SK-N-SH (cell line): ENCODE results near the gene GLDC. TPM values are rescaled to one million over a fixed set of nuclear protein-coding genes. Genes with fewer than 3 reads are reported as not detected.

ENCODE experiments used
- CTCF ChIA-PET: fragments of 300-600, 350-600 bp; formaldehyde crosslinking; extraction: SDS; loops from one replicate; lab custom pipeline; 2021; lab: Yijun Ruan, JAX
- POLR2A ChIA-PET: fragments of 350-600 bp; sonication (Branson Sonifier 250); formaldehyde crosslinking; extraction: SDS; loops from one replicate; lab custom pipeline; 2020; ENCODE audit warnings: antibody characterized with exemption, inconsistent platforms; lab: Yijun Ruan, JAX
- DNase-seq: peaks from one replicate; pipeline ENCODE4 v3.0.0; 2012
- H2AFZ ChIP-seq: fragments of 200-600 bp; sonication (generic); 2 replicates; pipeline ENCODE4 v1.8.1; 2016; ENCODE audit warnings: antibody characterized with exemption, mild to moderate bottlenecking, low read depth
- H3F3A ChIP-seq: fragments of 200-600 bp; sonication (generic); replicated peaks from 2 replicates; pipeline ENCODE3; 2016; ENCODE audit warnings: antibody characterized with exemption, mild to moderate bottlenecking; ENCODE audit not compliant: insufficient read depth
- H3K27ac ChIP-seq, 2 experiments: fragments of 200-500 bp in 1 of 2; fragments of 200-600 bp in 1 of 2; sonication (Bioruptor generic) in 1 of 2; sonication (generic), shearing (Covaris generic) in 1 of 2; 2 replicates each; pipeline versions ENCODE4 v1.5.1 to v1.6.1; 2014 to 2016; ENCODE audit warnings: low read depth in 2 of 2, inconsistent platforms in 1 of 2, low read length in 1 of 2, mild to moderate bottlenecking in 1 of 2, mixed read lengths in 1 of 2
- H3K27me3 ChIP-seq: fragments of 200-600 bp; sonication (generic), shearing (Covaris generic); 2 replicates; pipeline ENCODE4 v1.6.1; 2016; ENCODE audit warnings: mixed run types; ENCODE audit not compliant: insufficient read depth
- H3K36me3 ChIP-seq, 2 experiments: fragments of 200-500 bp in 1 of 2; fragments of 200-600 bp in 1 of 2; sonication (Bioruptor generic) in 1 of 2; sonication (generic) in 1 of 2; replicated peaks in 1 of 2; 2 replicates each; pipeline versions ENCODE3 to v1.5.1; 2014 to 2016; ENCODE audit warnings: low read length in 1 of 2, mild to moderate bottlenecking in 1 of 2; ENCODE audit not compliant: insufficient read depth in 2 of 2, control insufficient read depth in 1 of 2
- H3K4me1 ChIP-seq, 2 experiments: fragments of 200-500 bp in 1 of 2; fragments of 200-600 bp in 1 of 2; sonication (Bioruptor generic) in 1 of 2; sonication (generic), shearing (Covaris generic) in 1 of 2; 2 replicates each; pipeline versions ENCODE4 v1.5.1 to v1.6.1; 2014 to 2016; ENCODE audit warnings: low read depth in 1 of 2, low read length in 1 of 2, mixed run types in 1 of 2; ENCODE audit not compliant: insufficient read depth in 2 of 2, control insufficient read depth in 1 of 2
- H3K4me2 ChIP-seq: fragments of 200-600 bp; sonication (generic), shearing (Covaris generic); 2 replicates; pipeline ENCODE4 v1.6.1; 2017; ENCODE audit warnings: mixed run types
- H3K4me3 ChIP-seq, 2 experiments: fragments of 200-500 bp in 1 of 2; fragments of 200-600 bp in 1 of 2; sonication (Bioruptor generic) in 1 of 2; sonication (generic), shearing (Covaris generic) in 1 of 2; 2 replicates each; pipeline versions ENCODE4 v1.5.1 to v1.8.1; 2014 to 2016; ENCODE audit warnings: low read depth in 2 of 2, inconsistent platforms in 1 of 2, low read length in 1 of 2, mild to moderate bottlenecking in 1 of 2, mixed read lengths in 1 of 2, moderate library complexity in 1 of 2
- H3K79me2 ChIP-seq: fragments of 200-600 bp; sonication (generic); 2 replicates; pipeline ENCODE4 v1.8.1; 2017; ENCODE audit warnings: mild to moderate bottlenecking; ENCODE audit not compliant: insufficient read depth
- H3K9ac ChIP-seq: fragments of 200-600 bp; sonication (generic); 2 replicates; pipeline ENCODE4 v1.6.1; 2017; ENCODE audit warnings: mixed run types
- H3K9me2 ChIP-seq: fragments of 200-600 bp; sonication (generic); 2 replicates; pipeline ENCODE4 v1.6.1; 2017; ENCODE audit warnings: mixed run types
- H3K9me3 ChIP-seq: fragments of 200-600 bp; sonication (generic); 2 replicates; pipeline ENCODE4 v1.6.1; 2017; ENCODE audit warnings: mixed run types, mild to moderate bottlenecking, moderate library complexity
- H4K20me1 ChIP-seq: fragments of 200-600 bp; sonication (generic); 2 replicates; pipeline ENCODE4 v1.6.1; 2017; ENCODE audit warnings: mild to moderate bottlenecking, mixed run types; ENCODE audit not compliant: insufficient read depth
- CHD2 ChIP-seq: fragments of 150-350 bp; IDR thresholded peaks from 2 replicates; pipeline ENCODE4 v1.6.1; 2018; ENCODE audit warnings: low read length; ENCODE audit not compliant: partially characterized antibody
- ELF1 ChIP-seq: IDR thresholded peaks from 2 replicates; pipeline ENCODE4 v1.4.0; 2012
- EZH2phosphoT487 ChIP-seq: fragments of 200-600 bp; sonication (generic); IDR thresholded peaks from 2 replicates; pipeline ENCODE4 v1.6.1; 2017; ENCODE audit warnings: low read depth, mixed run types, mild to moderate bottlenecking, antibody characterized with exemption, moderate library complexity, borderline replicate concordance
- IRF3 ChIP-seq: fragments of 150-350 bp; IDR thresholded peaks from 2 replicates; pipeline ENCODE4 v1.6.1; 2016; ENCODE audit warnings: mild to moderate bottlenecking, low read depth, low read length
- MAX ChIP-seq: IDR thresholded peaks from 2 replicates; pipeline ENCODE4 v1.4.0; 2012; ENCODE audit warnings: low read depth
- MEF2A ChIP-seq: IDR thresholded peaks from 2 replicates; pipeline ENCODE4 v1.4.0; 2012; ENCODE audit warnings: low read depth, borderline replicate concordance
- NFIC ChIP-seq: IDR thresholded peaks from 2 replicates; pipeline ENCODE4 v1.4.0; 2012; ENCODE audit warnings: borderline replicate concordance
- POLR2AphosphoS5 ChIP-seq: IDR thresholded peaks from 2 replicates; pipeline ENCODE4 v1.6.1; 2012; ENCODE audit warnings: low read depth, low read length
- RCOR1 ChIP-seq: fragments of 150-350 bp; IDR thresholded peaks from 2 replicates; pipeline ENCODE4 v1.6.1; 2017; ENCODE audit warnings: antibody characterized with exemption, low read length
- REST ChIP-seq: IDR thresholded peaks from 2 replicates; pipeline ENCODE4 v1.6.1; 2012; ENCODE audit warnings: mild to moderate bottlenecking, low read depth, low read length, moderate library complexity
- RFX5 ChIP-seq: IDR thresholded peaks from 2 replicates; pipeline ENCODE4 v1.6.1; 2012; ENCODE audit warnings: mild to moderate bottlenecking, improper control_type of control experiment, low read length
- RXRA ChIP-seq: IDR thresholded peaks from 2 replicates; pipeline ENCODE4 v1.4.0; 2012; ENCODE audit warnings: low read depth, mild to moderate bottlenecking, borderline replicate concordance
- USF1 ChIP-seq: IDR thresholded peaks from 2 replicates; pipeline ENCODE4 v1.4.0; 2012; ENCODE audit warnings: low read depth, borderline replicate concordance
- WGBS: methylation state at CpG from one replicate; pipeline ENCODE4 v1.1.6; 2017; ENCODE audit warnings: low lambda C conversion rate; 5-methylcytosine and 5-hydroxymethylcytosine counted together
- polyA plus RNA-seq, 3 experiments: library from polyadenylated mRNA; depleted of rRNA; stranded (reverse); fragments of >200 nt; gene quantifications; 2 replicates each; pipeline ENCODE4 v1.2.3, GENCODE V29; 2012

The GLDC gene
- polyA plus RNA-seq, 1 of the 3 experiments (the other 2 are of a cell fraction): 4.1 TPM

- no peaks in the 10 kb centered on the region for H3F3A ChIP-seq
- no peaks in the 10 kb centered on the region for H3K9me3 ChIP-seq
- H3K4me3 ChIP-seq: no peak overlapping the region
- TF ChIP-seq NFIC (no peak), IRF3 (no peak), RXRA (no peak), CHD2 (no peak), POLR2AphosphoS5 (no peak), MAX (no peak), REST (no peak), RCOR1 (no peak), ELF1 (no peak), USF1 (no peak), EZH2phosphoT487 (no peak), MEF2A (no peak), RFX5 (no peak)
- TF ChIP-seq, all 33 proteins: peak for 0
- ChIA-PET CTCF (interaction anchor here (5.3 kb wide), 1 partner anchor 90 kb away, joined by 21 read pairs; no protein-coding TSS in a partner anchor), POLR2A (no interaction called here)
- 84% methylated on average over 4 of the region's 4 CpGs for WGBS
- Histone ChIP-seq H3K4me2 (no peak overlapping the region), H3K4me1 (no peaks in the 10 kb centered on the region), H3K27me3 (no peaks in the 10 kb centered on the region), H3K79me2 (no peaks in the 10 kb centered on the region), H3K9ac (no peak overlapping the region), H4K20me1 (no peaks in the 10 kb centered on the region), H3K9me2 (no peaks in the 10 kb centered on the region), H3K36me3 (no peaks in the 10 kb centered on the region), H3K27ac (no peak overlapping the region), H2AFZ (no peak overlapping the region)
- no peak for DNase-seq
These were observed 29.7 kb upstream of the GLDC start for GRCh38 chr9:6675268-6675667.
